Brain microvascular endothelial cell (primary cell): ENCODE measurements around the gene ADAMTSL1.

Source experiments
- DNase-seq: peaks from one replicate; pipeline ENCODE4 v3.0.0-alpha.2; 2020
- H3K27ac ChIP-seq: fragments of 250-450 bp; sonication (Bioruptor Pico); 2 replicates; pipeline ENCODE4 v1.5.1; 2020; ENCODE audit warnings: mild to moderate bottlenecking, moderate library complexity
- H3K27me3 ChIP-seq: fragments of 250-450 bp; sonication (Bioruptor Pico); replicated peaks from 2 replicates; pipeline ENCODE4 v1.5.1; 2020; ENCODE audit warnings: mild to moderate bottlenecking
- H3K36me3 ChIP-seq: fragments of 250-450 bp; sonication (Bioruptor Pico); replicated peaks from 2 replicates; pipeline ENCODE4 v1.5.1; 2020; ENCODE audit warnings: mild to moderate bottlenecking
- H3K4me3 ChIP-seq: 2 replicates; pipeline ENCODE4 v1.5.1; 2011; ENCODE audit warnings: low read depth, mild to moderate bottlenecking, control low read depth, low read length, moderate library complexity
- CTCF ChIP-seq: IDR thresholded peaks from 2 replicates; pipeline ENCODE4 v1.5.1; 2011; ENCODE audit warnings: low read depth, mild to moderate bottlenecking, moderate library complexity, low read length, control low read depth, inconsistent platforms; ENCODE audit errors: missing control alignments
- in situ Hi-C: cut with HindIII; loops from 2 replicates; pipeline ENCODE4 v1.10.0; 2017; ENCODE audit warnings: low sequenced_read_pairs, low pct_ligation_motif_present

Gene ADAMTSL1

GRCh38 chr9:18855656-18856055, 381.7 kb downstream of the ADAMTSL1 start:
- Histone ChIP-seq H3K27ac (no peak overlapping the region), H3K4me3 (no peak overlapping the region), H3K27me3 (no peaks in the 10 kb centered on the region), H3K36me3 (no peaks in the 10 kb centered on the region)
- no peak for DNase-seq
- in situ Hi-C loops: no loop called here
- TF ChIP-seq CTCF: no peak

GRCh38 chr9:18857334-18857733, 383.4 kb downstream of the ADAMTSL1 start:
- H3K27me3 ChIP-seq: no peaks in the 10 kb centered on the region
- in situ Hi-C loops: no loop called here

GRCh38 chr9:18857769-18858168, 383.8 kb downstream of the ADAMTSL1 start:
- H3K4me3 ChIP-seq: no peak overlapping the region
- no peaks in the 10 kb centered on the region for H3K27me3 ChIP-seq
- in situ Hi-C loops: no loop called here
- no peaks in the 10 kb centered on the region for H3K36me3 ChIP-seq
- TF ChIP-seq CTCF: no peak
- H3K27ac ChIP-seq: peak overlapping the region; percentile 64
- DNase-seq: peak; percentile 71

More at GRCh38 chr9:18857334-18857733, 383.4 kb downstream of the ADAMTSL1 start:
- no peak for TF ChIP-seq CTCF
- H3K27ac ChIP-seq: no peak overlapping the region
- H3K36me3 ChIP-seq: no peaks in the 10 kb centered on the region
- no peak overlapping the region for H3K4me3 ChIP-seq
- peak; percentile 7 for DNase-seq

- Histone ChIP-seq H3K4me3 (no peak overlapping the region), H3K27ac (peak overlapping the region; percentile 73), H3K27me3 (no peaks in the 10 kb centered on the region), H3K36me3 (no peaks in the 10 kb centered on the region)
- in situ Hi-C loops: no loop called here
- peak; percentile 70 for DNase-seq
- TF ChIP-seq CTCF: no peak
Observed at GRCh38 chr9:18861609-18862544, 387.9 kb downstream of the ADAMTSL1 start.

GRCh38 chr9:18863791-18864190, 389.8 kb downstream of the ADAMTSL1 start:
- H3K27ac ChIP-seq: no peak overlapping the region
- H3K36me3 ChIP-seq: no peaks in the 10 kb centered on the region
- H3K27me3 ChIP-seq: no peaks in the 10 kb centered on the region
- DNase-seq: no peak
- no peak for TF ChIP-seq CTCF
- in situ Hi-C loops: no loop called here
- no peak overlapping the region for H3K4me3 ChIP-seq
